Mesothelial cell of epicardium (in vitro differentiated cells): Measurements from ENCODE around the gene TALDO1. TPM values are rescaled to one million over a fixed set of nuclear protein-coding genes. Genes with fewer than 3 reads are reported as not detected.
A peak's percentile ranks its signal among the peaks of the same experiment; 100 is the strongest.

Source experiments
- DNase-seq, 2 experiments: peaks; one replicate each; pipeline ENCODE4 v3.0.0; 2021; ENCODE audit warnings: low spot score in 2 of 2; ENCODE audit not compliant: unreplicated experiment in 2 of 2
- H3K27ac Mint-ChIP-seq: 2 replicates; pipeline ENCODE4 v1.8.0; 2021; ENCODE audit warnings: mixed read lengths
- H3K27me3 Mint-ChIP-seq: 2 replicates; pipeline ENCODE4 v1.8.0; 2021; ENCODE audit warnings: low read depth, mixed read lengths
- H3K36me3 Mint-ChIP-seq: 2 replicates; pipeline ENCODE4 v1.8.0; 2021; ENCODE audit warnings: mixed read lengths
- H3K4me1 Mint-ChIP-seq: 2 replicates; pipeline ENCODE4 v1.8.0; 2021; ENCODE audit warnings: mixed read lengths
- H3K4me3 Mint-ChIP-seq: 2 replicates; pipeline ENCODE4 v1.8.0; 2021; ENCODE audit warnings: mild to moderate bottlenecking, moderate library complexity, mixed read lengths
- H3K9me3 Mint-ChIP-seq: 2 replicates; pipeline ENCODE4 v1.8.0; 2021; ENCODE audit warnings: mixed read lengths
- CTCF ChIP-seq: fragments of 200-600 bp; sonication (generic); IDR thresholded peaks from one replicate; pipeline ENCODE4 v1.5.0; 2021; ENCODE audit warnings: antibody characterized with exemption; ENCODE audit not compliant: unreplicated experiment
- total RNA-seq: library from RNA; stranded (reverse); gene quantifications from 3 replicates; pipeline ENCODE4 v1.2.1, GENCODE V29; 2021

Gene TALDO1
- total RNA-seq, 1 donor from 2014 or later, result 97.5 TPM

DNA sequence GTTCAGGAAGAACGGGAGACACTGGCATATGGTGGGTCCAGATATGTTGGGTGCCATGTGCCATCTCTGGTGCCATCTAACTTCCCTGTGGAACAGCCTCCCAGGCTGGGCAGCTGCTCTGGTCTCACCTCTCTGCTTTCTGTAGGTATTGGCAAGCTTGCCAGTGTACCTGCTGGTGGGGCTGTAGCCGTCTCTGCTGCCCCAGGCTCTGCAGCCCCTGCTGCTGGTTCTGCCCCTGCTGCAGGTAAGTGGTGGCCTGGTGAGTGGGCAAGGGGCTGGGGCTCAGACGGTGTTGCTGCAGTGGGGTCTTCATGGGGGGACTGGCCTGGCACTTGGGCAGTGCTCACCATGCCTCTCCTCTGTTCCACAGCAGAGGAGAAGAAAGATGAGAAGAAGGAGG is 65.1 kb downstream of the TALDO1 start:
- DNase-seq, result no peak
- no peaks in the 10 kb centered on the region for H3K27me3 Mint-ChIP-seq
- peak overlapping the region; percentile 20 for H3K4me3 Mint-ChIP-seq
- H3K27ac Mint-ChIP-seq, result no peak overlapping the region
- H3K4me1 Mint-ChIP-seq, result peaks cover 25% of the 10 kb centered on the region
- no peak for TF ChIP-seq CTCF
- H3K36me3 Mint-ChIP-seq, result peaks cover 5% of the 10 kb centered on the region
- H3K9me3 Mint-ChIP-seq, result no peaks in the 10 kb centered on the region

DNA sequence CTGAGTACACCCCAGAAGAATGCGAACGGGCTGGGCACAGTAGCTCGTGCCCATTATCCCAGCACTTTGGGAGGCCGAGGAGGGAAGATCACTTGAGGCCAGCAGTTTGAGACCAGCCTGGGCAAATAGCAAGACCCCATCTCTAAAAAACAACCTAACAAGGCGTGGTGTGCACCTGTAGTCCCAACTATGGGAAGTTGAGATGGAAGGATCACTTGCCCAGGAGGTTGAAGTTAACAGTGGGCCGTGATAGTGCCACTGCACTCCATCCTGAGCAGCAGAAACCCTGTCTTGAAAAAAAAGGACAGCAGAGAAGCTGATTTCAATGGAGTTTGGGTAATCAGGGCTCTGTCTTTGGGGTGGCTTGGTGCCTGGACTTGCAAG is 65.8 kb downstream of the TALDO1 start:
- H3K36me3 Mint-ChIP-seq, result peaks cover 5% of the 10 kb centered on the region
- no peaks in the 10 kb centered on the region for H3K27me3 Mint-ChIP-seq
- no peak for DNase-seq
- peaks cover 22% of the 10 kb centered on the region for H3K4me1 Mint-ChIP-seq
- H3K27ac Mint-ChIP-seq, result no peak overlapping the region
- TF ChIP-seq CTCF, result no peak
- no peaks in the 10 kb centered on the region for H3K9me3 Mint-ChIP-seq
- no peak overlapping the region for H3K4me3 Mint-ChIP-seq

GRCh38 chr11:813456-814096 is 66.3 kb downstream of the TALDO1 start:
- H3K4me1 Mint-ChIP-seq, result peaks cover 22% of the 10 kb centered on the region
- no peak for TF ChIP-seq CTCF
- peaks cover 5% of the 10 kb centered on the region for H3K36me3 Mint-ChIP-seq
- no peak overlapping the region for H3K4me3 Mint-ChIP-seq
- no peak for DNase-seq
- no peak overlapping the region for H3K27ac Mint-ChIP-seq
- H3K9me3 Mint-ChIP-seq, result no peaks in the 10 kb centered on the region
- H3K27me3 Mint-ChIP-seq, result no peaks in the 10 kb centered on the region

Other genes starting within 250 kb of the TALDO1 start
- 81.7 to 89.4 TPM (median 83.2 TPM) in 3 replicates for gene RNH1, start 240.2 kb upstream of the TALDO1 start, total RNA-seq
- gene HRAS, start 211.9 kb upstream of the TALDO1 start, total RNA-seq, result 35.1 to 41.5 TPM (median 39.3 TPM) in 3 replicates
- gene LRRC56, start 209.9 kb upstream of the TALDO1 start, total RNA-seq, result 3.0 to 3.4 TPM (median 3.2 TPM) in 3 replicates
- 16.5 to 17.4 TPM (median 16.6 TPM) in 3 replicates for gene LMNTD2, start 186.7 kb upstream of the TALDO1 start, total RNA-seq
- 29.3 to 32.3 TPM (median 32.1 TPM) in 3 replicates for gene RASSF7, start 186.5 kb upstream of the TALDO1 start, total RNA-seq
- gene PHRF1, start 171.0 kb upstream of the TALDO1 start, total RNA-seq, result 48.2 to 51.1 TPM (median 49.7 TPM) in 3 replicates
- 20.8 to 24.5 TPM (median 21.9 TPM) in 3 replicates for gene IRF7, start 131.5 kb upstream of the TALDO1 start, total RNA-seq
- gene CDHR5, start 122.5 kb upstream of the TALDO1 start, total RNA-seq, result 0.27 to 0.58 TPM (median 0.34 TPM) in 3 replicates
- gene SCT, start 120.3 kb upstream of the TALDO1 start, total RNA-seq, result 1.2 to 1.7 TPM (median 1.3 TPM) in 3 replicates
- 2.1 to 3.1 TPM (median 2.5 TPM) in 3 replicates for gene DRD4, start 110.2 kb upstream of the TALDO1 start, total RNA-seq
- 59.6 to 64.9 TPM (median 64.0 TPM) in 3 replicates for gene DEAF1, start 52.2 kb upstream of the TALDO1 start, total RNA-seq
- gene TMEM80, start 51.6 kb upstream of the TALDO1 start, total RNA-seq, result 25.7 to 30.7 TPM (median 28.7 TPM) in 3 replicates
- 105 to 112 TPM (median 111 TPM) in 3 replicates for gene EPS8L2, start 41.2 kb upstream of the TALDO1 start, total RNA-seq
- gene GATD1, start 30.0 kb downstream of the TALDO1 start, total RNA-seq, result 81.1 to 91.2 TPM (median 83.9 TPM) in 3 replicates
- gene CEND1, start 42.6 kb downstream of the TALDO1 start, total RNA-seq, result not detected in 3 replicates
- gene SLC25A22, start 50.8 kb downstream of the TALDO1 start, total RNA-seq, result 34.3 to 37.2 TPM (median 35.7 TPM) in 3 replicates
- 40.1 to 43.7 TPM (median 43.1 TPM) in 3 replicates for gene PIDD1, start 57.8 kb downstream of the TALDO1 start, total RNA-seq
- gene RPLP2, start 62.5 kb downstream of the TALDO1 start, total RNA-seq, result 1,651 to 1,738 TPM (median 1,657 TPM) in 3 replicates
- 41.3 to 50.9 TPM (median 50.0 TPM) in 3 replicates for gene PNPLA2, start 71.5 kb downstream of the TALDO1 start, total RNA-seq
- gene CRACR2B, start 80.5 kb downstream of the TALDO1 start, total RNA-seq, result 9.9 to 10.6 TPM (median 10.0 TPM) in 3 replicates
- gene CD151, start 85.5 kb downstream of the TALDO1 start, total RNA-seq, result 125 to 142 TPM (median 140 TPM) in 3 replicates
- 78.7 to 80.2 TPM (median 79.8 TPM) in 3 replicates for gene POLR2L, start 95.1 kb downstream of the TALDO1 start, total RNA-seq
- gene TSPAN4, start 95.4 kb downstream of the TALDO1 start, total RNA-seq, result 94.1 to 98.8 TPM (median 96.6 TPM) in 3 replicates
- gene CHID1, start 163.3 kb downstream of the TALDO1 start, total RNA-seq, result 88.3 to 95.9 TPM (median 95.4 TPM) in 3 replicates
- 74.9 to 89.1 TPM (median 86.6 TPM) in 3 replicates for gene AP2A2, start 178.4 kb downstream of the TALDO1 start, total RNA-seq